ENCODE measurements around the gene CNPPD1.
A peak's percentile ranks its signal among the peaks of the same experiment; 100 is the strongest.

The CNPPD1 gene

GRCh38 chr2:219160186-219161017 lies 16.3 kb downstream of the CNPPD1 start, which contains the start of gene NHEJ1:
TSS of gene NHEJ1 (minus strand) at chr2:219160815. CDS start at chr2:219158362, 2,453 bp downstream.
- peak within 1 kb of the TSS; percentile 80 for H3K27ac ChIP-seq
- H3K4me3 ChIP-seq (ENCODE audit: low read depth, low read length), result peak within 1 kb of the TSS; percentile 84
- peaks cover 3% of the 10 kb centered on the region for H3K36me3 ChIP-seq (replicated peaks)
- H3K27me3 ChIP-seq (replicated peaks), result no peaks in the 10 kb centered on the region
- TF ChIP-seq CTCF (IDR thresholded peaks at IDR 0.05; ENCODE audit: low read depth, low read length, missing control alignments), result peak; percentile 98
- peak; percentile 94 for DNase-seq
- in situ Hi-C loops (cut with HindIII; ENCODE audit: low pct_ligation_motif_present, low sequenced_read_pairs), result no loop called here

- TF ChIP-seq CTCF (IDR thresholded peaks at IDR 0.05; ENCODE audit: low read depth, low read length, missing control alignments), result no peak
- in situ Hi-C loops (cut with HindIII; ENCODE audit: low pct_ligation_motif_present, low sequenced_read_pairs), result no loop called here
- DNase-seq, result no peak
- Histone ChIP-seq H3K27me3 (replicated peaks) (no peaks in the 10 kb centered on the region), H3K36me3 (replicated peaks) (peaks cover 3% of the 10 kb centered on the region), H3K27ac (no peak overlapping the region), H3K4me3 (ENCODE audit: low read depth, low read length) (peak overlapping the region; percentile 84)
These were observed 16.9 kb downstream of the CNPPD1 start for GRCh38 chr2:219159771-219160185.

GRCh38 chr2:219158586-219158985 lies 18.1 kb downstream of the CNPPD1 start:
- no peaks in the 10 kb centered on the region for H3K27me3 ChIP-seq (replicated peaks)
- H3K27ac ChIP-seq, result no peak overlapping the region
- H3K4me3 ChIP-seq (ENCODE audit: low read depth, low read length), result no peak overlapping the region
- no peak for DNase-seq
- TF ChIP-seq CTCF (IDR thresholded peaks at IDR 0.05; ENCODE audit: low read depth, low read length, missing control alignments), result no peak
- in situ Hi-C loops (cut with HindIII; ENCODE audit: low pct_ligation_motif_present, low sequenced_read_pairs), result no loop called here
- peaks cover 3% of the 10 kb centered on the region for H3K36me3 ChIP-seq (replicated peaks)

- in situ Hi-C loops (cut with HindIII; ENCODE audit: low pct_ligation_motif_present, low sequenced_read_pairs), result no loop called here
- no peak for DNase-seq
- no peak for TF ChIP-seq CTCF (IDR thresholded peaks at IDR 0.05; ENCODE audit: low read depth, low read length, missing control alignments)
- Histone ChIP-seq H3K4me3 (ENCODE audit: low read depth, low read length) (no peak overlapping the region), H3K27ac (no peak overlapping the region), H3K27me3 (replicated peaks) (no peaks in the 10 kb centered on the region), H3K36me3 (replicated peaks) (peaks cover 3% of the 10 kb centered on the region)
These were observed 18.7 kb downstream of the CNPPD1 start for GRCh38 chr2:219158025-219158424.

GRCh38 chr2:219157396-219157795 lies 19.3 kb downstream of the CNPPD1 start:
- H3K27ac ChIP-seq, result no peak overlapping the region
- no peak for DNase-seq
- no peaks in the 10 kb centered on the region for H3K27me3 ChIP-seq (replicated peaks)
- in situ Hi-C loops (cut with HindIII; ENCODE audit: low pct_ligation_motif_present, low sequenced_read_pairs), result no loop called here
- peaks cover 3% of the 10 kb centered on the region for H3K36me3 ChIP-seq (replicated peaks)
- H3K4me3 ChIP-seq (ENCODE audit: low read depth, low read length), result no peak overlapping the region
- TF ChIP-seq CTCF (IDR thresholded peaks at IDR 0.05; ENCODE audit: low read depth, low read length, missing control alignments), result no peak

Data from brain microvascular endothelial cell (primary cell).